HG03108 (cell line): Measurements from ENCODE around the gene INHBC.

Experiments
- ATAC-seq: cut with Tn5 transposase; IDR thresholded peaks from one replicate; pipeline ENCODE4 v1.9.1; 2021; ENCODE audit warnings: moderate library complexity; ENCODE audit not compliant: unreplicated experiment

INHBC gene

DNA sequence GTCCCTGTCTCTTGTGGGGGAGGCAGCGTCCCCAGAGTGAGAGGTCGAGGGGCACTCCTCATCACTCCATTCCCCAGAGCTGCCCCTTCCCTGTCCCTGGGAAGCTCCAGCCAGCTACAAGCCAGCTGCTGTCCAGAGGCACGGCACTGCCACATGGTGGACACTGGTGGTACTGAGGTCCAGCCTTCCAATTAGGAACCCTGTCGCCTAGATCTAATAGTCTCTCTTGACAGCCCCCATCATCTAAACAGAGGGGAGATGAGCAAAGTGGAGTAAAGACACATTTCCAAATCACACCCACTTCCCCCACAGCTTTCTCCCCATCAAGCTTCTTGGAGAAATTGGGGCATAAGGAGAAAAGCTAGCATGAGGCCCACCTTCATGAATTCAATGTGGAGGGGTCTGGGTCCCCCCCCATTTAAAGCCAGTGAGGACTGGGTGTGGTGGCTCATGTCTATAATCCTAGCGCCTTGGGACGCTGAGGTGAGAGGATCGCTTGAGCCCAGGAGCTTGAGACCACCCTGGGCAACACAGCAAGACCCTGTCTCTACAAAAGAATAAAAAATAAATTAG is 18.4 kb downstream of the INHBC start:
- ATAC-seq, result peak; percentile 50

DNA sequence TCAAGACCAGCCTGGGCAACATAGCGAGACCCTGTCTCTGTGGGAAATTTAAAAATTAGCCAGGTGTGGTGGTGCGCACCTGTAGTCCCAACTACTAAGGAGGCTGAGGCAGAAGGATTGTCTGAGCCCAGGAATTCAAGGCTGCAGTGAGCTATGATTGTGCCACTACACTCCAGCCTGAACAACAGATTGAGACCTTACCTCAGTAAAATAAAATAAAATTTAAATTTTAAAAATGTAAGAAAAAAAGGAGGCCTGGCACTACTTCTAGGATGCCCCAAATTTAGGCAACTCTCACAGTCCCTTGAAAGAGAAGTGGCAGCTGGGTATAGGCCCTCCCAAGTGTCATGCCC is 19.6 kb downstream of the INHBC start:
- ATAC-seq, result no peak

DNA sequence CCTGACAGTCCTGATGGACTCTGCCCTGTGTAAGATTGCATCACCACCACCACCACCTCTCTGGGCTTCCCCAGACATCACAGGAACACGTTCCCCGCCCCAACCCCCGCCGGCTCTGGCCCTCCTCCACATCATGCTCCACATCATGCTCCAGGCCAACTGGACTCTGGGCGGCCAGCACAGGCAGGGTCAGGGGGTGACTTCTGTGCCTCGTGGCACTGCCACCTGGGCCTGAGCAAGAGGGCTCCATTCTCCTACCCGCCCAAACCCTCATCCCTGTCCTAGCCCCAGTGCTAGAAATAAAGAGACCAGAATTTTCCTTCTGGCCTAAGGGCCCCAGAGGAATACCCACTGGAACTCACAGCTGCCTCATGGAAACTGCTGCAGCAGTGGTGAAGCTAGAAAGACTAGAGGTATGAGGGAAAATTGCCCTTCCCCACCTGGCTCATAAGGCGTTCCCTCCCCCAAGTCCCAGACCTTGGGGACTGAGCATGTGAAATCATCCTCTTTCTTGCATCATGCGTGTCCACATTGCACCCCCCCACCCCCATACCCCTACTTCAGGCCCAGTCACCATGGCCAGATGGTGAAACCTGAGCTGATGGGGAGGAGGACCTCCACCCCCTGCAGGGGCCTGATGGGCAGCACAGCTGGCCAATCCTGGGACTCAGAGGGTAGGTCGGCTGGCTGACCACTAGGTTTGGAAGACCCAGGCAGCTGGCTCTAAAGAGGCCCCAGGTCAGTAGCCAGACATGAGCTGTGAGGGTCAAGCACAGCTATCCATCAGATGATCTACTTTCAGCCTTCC is 20.2 kb downstream of the INHBC start, which contains the start of gene INHBE:
Gene INHBE (plus strand): TSS at position 742 of the 808 bp plus-strand sequence. CDS start 230 bp downstream, outside the sequence.
- ATAC-seq, result no peak

DNA sequence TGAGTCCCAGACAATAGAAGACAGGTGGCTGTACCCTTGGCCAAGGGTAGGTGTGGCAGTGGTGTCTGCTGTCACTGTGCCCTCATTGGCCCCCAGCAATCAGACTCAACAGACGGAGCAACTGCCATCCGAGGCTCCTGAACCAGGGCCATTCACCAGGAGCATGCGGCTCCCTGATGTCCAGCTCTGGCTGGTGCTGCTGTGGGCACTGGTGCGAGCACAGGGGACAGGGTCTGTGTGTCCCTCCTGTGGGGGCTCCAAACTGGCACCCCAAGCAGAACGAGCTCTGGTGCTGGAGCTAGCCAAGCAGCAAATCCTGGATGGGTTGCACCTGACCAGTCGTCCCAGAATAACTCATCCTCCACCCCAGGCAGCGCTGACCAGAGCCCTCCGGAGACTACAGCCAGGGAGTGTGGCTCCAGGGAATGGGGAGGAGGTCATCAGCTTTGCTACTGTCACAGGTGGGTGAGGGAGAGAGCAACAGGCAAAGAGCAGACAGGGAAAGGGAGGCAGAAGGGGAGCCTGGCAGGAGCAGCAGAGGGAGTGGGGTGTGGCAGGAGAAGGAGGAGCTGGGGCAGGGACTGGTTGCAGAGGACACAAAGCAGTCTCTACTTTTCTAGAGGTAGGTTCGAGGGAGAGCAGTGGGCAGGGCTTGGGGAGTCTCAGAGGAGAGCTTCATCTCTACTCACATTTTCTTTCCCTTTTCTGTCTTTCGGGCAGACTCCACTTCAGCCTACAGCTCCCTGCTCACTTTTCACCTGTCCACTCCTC is 21.0 kb downstream of the INHBC start:
- ATAC-seq, result no peak

DNA sequence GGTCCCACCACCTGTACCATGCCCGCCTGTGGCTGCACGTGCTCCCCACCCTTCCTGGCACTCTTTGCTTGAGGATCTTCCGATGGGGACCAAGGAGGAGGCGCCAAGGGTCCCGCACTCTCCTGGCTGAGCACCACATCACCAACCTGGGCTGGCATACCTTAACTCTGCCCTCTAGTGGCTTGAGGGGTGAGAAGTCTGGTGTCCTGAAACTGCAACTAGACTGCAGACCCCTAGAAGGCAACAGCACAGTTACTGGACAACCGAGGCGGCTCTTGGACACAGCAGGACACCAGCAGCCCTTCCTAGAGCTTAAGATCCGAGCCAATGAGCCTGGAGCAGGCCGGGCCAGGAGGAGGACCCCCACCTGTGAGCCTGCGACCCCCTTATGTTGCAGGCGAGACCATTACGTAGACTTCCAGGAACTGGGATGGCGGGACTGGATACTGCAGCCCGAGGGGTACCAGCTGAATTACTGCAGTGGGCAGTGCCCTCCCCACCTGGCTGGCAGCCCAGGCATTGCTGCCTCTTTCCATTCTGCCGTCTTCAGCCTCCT is 21.6 kb downstream of the INHBC start:
- no peak for ATAC-seq

DNA sequence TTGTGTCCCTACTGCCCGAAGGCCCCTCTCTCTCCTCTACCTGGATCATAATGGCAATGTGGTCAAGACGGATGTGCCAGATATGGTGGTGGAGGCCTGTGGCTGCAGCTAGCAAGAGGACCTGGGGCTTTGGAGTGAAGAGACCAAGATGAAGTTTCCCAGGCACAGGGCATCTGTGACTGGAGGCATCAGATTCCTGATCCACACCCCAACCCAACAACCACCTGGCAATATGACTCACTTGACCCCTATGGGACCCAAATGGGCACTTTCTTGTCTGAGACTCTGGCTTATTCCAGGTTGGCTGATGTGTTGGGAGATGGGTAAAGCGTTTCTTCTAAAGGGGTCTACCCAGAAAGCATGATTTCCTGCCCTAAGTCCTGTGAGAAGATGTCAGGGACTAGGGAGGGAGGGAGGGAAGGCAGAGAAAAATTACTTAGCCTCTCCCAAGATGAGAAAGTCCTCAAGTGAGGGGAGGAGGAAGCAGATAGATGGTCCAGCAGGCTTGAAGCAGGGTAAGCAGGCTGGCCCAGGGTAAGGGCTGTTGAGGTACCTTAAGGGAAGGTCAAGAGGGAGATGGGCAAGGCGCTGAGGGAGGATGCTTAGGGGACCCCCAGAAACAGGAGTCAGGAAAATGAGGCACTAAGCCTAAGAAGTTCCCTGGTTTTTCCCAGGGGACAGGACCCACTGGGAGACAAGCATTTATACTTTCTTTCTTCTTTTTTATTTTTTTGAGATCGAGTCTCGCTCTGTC is 22.3 kb downstream of the INHBC start:
- ATAC-seq, result no peak

DNA sequence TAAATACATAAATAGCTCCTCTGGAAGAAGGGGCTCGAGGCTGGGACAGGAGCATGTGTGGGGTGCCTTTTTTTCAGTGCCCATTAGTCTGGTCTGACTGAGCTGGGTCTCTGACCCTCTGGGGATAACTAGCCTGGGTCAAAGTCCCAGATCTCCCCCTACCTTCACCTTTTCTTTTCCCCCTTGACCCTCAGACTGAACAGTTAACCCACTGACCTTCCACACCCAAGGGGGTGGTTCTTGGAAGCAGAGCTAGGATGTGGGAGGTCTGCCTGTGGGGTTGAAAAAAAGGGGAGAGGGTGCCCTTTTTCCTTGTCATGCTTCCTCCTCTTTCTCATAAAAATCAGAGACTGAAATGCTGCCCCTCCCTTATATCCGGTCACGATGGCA is 24.1 kb downstream of the INHBC start:
- ATAC-seq, result no peak

DNA sequence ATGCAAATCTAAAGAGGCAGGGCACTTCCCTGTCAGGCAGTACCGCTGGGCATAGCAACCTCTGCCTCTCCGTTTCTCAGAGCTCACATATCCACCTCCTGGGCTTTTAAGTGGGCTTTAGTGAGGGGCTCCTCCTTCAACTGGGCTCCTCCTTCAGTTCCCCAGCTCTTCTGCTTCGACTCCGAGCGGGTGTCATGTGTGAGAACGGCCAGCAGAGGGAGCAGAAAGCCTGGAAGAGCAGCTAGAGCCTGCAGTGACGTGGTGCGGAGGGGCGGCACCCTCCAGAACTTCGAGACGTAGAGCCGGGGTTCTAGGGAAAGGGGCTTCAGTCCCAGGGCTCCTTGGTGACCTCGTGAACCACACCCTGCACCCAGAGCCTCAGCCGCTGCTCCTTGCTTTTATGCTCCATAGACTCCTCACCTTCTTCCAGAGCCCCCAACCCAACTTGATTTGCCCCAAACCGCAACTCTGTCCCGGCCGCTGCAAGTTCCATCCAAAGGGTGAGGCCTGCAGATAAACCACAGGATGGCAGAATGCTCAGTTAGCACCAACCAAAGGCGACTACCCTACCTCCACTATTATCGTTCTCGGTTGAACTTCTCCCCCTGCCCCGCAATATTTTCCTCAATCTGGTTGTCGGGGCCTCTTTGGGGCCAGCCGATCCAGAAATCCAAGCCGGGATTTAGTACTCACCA is 24.6 kb downstream of the INHBC start:
- peak; percentile 48 for ATAC-seq

DNA sequence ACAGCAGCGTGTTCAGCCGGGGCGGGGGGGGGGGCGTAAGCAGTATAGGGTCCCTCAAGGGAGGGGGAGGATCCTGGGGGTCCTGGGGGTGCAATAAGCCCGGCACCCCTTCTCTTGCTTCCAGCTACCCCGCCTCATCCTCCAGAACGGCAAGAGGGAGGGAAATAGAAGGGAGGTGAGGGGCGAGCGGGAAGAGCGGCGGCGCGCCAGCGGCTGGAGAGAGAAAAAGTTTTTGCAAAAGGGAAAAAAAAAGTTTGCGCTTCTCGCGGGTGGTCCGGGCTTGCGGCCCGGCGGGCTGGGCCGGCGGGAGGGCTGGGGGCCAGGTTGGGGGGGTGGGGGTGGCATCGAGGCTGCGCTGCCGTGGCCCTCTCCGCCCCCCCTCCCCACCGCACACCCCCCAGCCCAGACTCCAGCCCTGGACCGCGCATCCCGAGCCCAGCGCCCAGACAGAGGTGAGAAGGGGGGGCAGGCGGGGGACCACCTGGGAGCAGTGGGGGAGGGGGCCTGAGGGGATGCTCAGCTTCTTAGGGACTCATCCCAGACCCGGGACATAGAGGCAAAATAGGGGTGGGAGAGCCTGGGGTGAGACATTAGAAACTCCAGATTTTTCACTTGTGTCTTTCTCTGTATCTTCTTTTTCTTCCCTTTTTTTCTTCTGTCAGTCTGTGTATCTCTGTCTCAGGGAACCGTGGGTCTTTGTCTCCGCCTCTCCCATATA is 25.3 kb downstream of the INHBC start, which contains the start of gene GLI1:
Gene GLI1 (plus strand): TSS at position 36 of the 718 bp plus-strand sequence. CDS start 3,907 bp downstream, outside the sequence.
- no peak for ATAC-seq

DNA sequence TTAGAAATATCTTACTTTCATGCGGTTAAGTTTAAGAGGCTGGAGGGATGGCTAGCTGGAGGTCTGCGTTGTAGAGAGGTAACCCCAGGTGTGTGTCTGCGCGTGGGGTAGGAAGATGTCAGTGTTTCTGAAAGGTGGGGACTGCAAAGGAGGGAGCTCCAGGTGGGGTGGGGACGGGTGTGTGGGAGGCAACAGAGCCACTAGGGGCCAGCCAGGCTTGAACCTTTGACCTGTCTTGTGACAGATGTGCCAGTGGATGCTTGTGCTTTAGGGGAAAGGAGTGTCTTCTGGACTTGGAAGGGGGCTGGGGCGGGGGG is 25.8 kb downstream of the INHBC start:
- ATAC-seq, result no peak

DNA sequence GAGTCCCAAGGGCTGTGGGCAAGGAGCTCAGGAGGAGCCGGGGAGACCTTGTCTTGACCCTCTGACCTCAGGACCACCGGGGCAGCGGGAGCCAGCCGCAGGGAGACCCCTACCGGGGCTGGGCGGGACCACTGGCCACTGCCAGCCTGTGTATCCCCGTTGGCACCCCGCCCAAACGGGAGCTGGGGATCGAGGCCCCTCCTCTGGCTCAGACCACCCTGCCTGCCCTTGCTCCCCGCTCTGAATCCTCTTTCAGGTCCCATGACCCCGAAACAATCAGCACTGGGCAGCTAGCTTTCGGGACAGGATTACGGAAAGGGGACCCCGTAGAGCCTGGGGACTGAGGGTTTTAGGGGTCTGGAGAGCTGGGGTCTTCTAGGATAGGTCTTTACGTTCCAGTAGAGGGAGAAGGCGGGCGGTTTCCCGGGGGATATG is 26.3 kb downstream of the INHBC start:
- no peak for ATAC-seq

DNA sequence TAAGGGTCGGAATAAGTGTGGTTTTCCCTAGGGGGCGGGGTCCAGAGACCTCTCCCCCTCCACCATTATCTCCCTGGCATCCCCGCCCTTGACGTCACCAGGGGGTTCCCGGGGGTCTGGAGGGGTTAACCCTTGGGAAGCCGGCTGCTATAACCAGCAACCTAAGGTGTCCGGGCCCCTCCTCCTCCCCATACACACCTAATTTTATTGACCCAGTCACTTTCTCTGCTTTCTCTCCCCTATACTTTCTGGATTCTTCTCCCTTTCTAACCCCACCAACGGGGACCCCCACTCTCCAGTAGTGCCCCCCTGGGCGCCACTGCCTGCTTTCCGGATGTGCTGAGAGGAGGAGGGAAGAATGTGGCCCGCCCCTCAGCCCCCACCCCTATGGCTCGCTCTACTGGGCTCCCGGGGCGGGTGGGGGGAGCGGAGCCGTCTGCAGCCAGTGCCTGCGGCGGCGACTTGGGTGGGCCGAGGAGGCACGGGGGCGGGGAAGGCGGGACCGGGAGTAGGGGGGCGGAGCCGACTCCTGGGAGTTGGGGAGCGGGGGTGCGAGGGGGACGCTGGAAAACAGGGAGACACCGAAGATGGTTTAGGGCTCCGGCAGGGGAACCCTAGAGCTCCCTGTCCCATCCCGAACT is 26.8 kb downstream of the INHBC start:
- ATAC-seq, result no peak

DNA sequence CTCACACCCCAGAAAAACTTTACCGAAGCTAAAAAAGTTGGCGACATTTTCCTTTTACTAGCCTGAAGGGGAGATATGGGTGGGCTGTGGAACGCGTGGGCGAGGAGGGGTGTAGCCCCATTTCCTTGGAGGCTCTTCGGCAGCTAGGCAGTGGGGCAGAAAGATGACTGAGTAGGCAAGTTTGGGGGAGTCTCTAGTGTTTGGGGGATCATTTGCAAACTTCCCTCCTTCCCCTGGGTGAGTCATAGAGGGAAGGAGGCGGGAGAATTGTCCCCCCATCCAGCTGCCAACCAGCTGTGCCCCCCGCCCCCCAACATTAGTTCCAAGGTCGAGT is 27.3 kb downstream of the INHBC start:
- ATAC-seq, result no peak

DNA sequence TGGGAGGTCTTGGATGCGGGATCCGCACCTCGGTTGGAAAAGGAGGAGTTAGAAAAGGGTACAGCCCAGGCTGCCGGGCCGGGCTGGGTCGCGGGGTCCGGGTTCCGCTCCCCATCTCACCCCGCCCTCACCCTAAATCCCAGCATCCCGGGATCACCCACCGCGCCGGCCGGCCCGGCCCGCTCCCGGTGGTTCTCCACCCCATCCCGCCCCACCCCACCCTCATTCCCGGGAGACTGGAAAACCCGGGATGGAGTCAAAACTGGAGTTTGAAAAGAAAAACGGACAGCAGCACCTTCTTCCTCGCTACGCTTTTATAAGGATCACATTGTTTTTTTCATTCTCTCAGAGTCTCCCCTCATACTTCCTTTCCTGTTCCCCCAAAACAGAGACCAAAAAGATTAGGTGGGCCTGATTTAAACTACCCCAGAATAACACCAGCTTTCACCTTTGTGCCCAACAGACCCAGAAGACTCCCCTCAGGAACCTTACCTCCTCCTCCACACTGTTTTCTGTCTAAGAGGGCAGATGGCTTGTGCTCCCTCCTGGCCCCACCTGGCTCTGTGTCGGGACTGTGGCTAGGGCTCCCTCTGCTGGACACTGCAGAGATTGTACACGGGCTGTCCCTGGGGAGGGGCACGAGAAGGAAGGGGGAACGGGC is 27.8 kb downstream of the INHBC start:
- ATAC-seq, result peak; percentile 53

DNA sequence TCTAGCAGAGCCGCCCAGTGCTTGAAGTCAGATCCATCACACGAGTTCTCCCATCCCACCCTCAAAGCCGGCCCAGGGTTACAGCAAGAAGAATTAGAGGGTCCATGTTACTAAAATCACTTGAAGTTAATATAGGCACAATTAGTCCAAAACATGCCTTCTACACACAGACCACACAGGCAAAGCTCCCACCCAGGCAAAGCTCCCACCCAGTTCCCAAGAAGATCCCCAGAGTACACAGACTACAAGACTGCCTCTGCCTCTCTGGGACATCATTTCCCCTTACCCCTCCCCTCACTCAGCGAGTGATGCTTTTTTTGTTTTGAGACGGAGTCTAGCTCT is 28.3 kb downstream of the INHBC start:
- no peak for ATAC-seq

DNA sequence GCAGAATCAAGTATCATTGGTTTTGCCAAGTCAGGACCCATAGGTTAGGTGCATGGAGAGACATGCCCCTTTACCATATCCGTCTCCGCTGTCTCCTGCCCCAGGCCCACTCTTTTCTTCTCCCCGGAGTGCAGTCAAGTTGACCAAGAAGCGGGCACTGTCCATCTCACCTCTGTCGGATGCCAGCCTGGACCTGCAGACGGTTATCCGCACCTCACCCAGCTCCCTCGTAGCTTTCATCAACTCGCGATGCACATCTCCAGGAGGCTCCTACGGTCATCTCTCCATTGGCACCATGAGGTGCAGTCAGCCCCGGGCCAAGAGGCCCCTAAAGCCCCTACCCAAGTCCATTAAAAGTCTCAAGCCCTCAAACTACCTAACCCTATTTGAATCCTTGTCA is 30.0 kb downstream of the INHBC start:
- no peak for ATAC-seq

DNA sequence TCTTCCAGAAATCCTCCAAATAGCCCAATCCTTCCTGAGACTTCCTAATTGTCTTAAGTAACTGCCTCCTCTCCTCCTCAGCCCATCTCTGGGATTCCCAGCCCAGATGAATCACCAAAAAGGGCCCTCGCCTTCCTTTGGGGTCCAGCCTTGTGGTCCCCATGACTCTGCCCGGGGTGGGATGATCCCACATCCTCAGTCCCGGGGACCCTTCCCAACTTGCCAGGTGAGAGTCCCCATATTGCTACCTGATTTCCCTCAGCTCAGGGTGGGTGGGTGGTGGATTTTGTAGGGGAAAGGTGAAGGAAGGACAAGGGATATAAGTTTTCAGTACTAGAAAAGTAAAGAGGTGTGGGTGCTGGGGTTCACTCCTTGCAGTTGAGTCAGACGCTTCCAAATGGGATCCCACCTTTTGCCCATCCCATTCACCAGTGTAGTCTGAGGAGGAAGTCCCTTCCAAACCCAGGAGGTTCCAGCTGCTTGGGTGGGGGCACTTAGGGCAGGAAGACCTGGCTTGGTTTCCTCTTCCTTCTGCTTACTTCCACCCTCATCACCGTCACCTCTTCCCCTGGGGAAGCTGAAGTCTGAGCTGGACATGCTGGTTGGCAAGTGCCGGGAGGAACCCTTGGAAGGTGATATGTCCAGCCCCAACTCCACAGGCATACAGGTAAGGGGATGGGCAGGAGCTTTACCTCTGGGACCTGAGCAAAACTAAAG is 30.6 kb downstream of the INHBC start:
- no peak for ATAC-seq
